Measurements from ENCODE around the gene ZNF664.

The ZNF664 gene

DNA sequence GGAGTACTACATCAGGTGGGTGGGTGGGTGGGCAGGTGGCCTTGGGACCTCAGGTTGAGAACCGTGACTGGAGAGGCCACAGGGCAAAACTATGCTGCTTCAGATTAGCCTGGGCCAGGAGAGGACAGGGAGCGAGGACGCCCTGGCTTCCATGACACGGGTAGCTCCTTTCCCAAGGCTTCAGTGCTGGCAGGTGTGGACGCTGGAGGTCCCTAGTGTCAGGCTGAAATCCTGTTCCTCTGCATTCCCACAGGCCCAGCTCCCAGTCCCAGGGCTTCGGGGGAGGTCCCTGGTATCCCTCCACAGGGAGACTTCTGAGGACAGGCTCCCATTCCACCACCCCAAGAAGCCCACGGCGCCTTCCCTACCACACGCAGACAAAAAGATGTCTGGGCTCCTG, 32.0 kb upstream of the ZNF664 start:
- no peak for DNase-seq (ENCODE audit: low read depth)
- TF ChIP-seq, protein P1, sequence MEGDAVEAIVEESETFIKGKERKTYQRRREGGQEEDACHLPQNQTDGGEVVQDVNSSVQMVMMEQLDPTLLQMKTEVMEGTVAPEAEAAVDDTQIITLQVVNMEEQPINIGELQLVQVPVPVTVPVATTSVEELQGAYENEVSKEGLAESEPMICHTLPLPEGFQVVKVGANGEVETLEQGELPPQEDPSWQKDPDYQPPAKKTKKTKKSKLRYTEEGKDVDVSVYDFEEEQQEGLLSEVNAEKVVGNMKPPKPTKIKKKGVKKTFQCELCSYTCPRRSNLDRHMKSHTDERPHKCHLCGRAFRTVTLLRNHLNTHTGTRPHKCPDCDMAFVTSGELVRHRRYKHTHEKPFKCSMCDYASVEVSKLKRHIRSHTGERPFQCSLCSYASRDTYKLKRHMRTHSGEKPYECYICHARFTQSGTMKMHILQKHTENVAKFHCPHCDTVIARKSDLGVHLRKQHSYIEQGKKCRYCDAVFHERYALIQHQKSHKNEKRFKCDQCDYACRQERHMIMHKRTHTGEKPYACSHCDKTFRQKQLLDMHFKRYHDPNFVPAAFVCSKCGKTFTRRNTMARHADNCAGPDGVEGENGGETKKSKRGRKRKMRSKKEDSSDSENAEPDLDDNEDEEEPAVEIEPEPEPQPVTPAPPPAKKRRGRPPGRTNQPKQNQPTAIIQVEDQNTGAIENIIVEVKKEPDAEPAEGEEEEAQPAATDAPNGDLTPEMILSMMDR (IDR thresholded peaks at IDR 0.05; ENCODE audit: low read depth, low read length, missing control alignments) = no peak

DNA sequence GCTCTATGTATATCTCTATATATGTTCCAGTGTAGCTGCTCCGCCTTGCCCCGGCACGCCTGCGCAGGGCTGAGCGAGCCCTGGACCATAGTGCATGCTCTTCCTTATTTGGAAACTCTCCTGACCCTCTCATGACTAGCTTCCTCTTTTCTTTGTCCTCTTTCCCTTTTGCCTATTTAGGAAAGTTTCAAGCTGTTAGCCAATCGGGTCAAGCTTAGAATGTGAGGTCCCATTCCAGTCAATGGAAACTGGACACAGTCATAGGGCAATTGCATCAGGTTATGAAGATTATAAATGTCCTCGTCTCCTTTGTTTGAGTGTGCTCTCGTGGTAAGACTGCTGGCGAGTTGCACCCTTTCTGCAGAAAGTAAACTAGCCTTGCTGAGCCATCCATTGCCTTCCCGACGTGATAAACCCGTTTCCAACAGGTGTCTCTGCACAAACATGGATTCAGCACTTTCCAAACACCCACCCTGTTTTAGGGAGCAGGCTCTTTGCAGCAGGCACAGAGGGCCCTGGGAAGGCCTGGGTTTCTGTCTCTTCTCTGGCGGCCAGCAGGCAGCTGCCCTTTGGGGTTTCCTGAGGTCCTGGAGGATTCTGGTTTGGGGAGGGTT, 31.3 kb upstream of the ZNF664 start:
- no peak overlapping the region for H3K4me3 ChIP-seq (ENCODE audit: low read depth, low read length)
- no peak for DNase-seq (ENCODE audit: low read depth)
- TF ChIP-seq, protein P1 (IDR thresholded peaks at IDR 0.05; ENCODE audit: low read depth, low read length, missing control alignments) = no peak

More for the DNA sequence above, 32.0 kb upstream of the ZNF664 start:
- no peak overlapping the region for H3K4me3 ChIP-seq (ENCODE audit: low read depth, low read length)

DNA sequence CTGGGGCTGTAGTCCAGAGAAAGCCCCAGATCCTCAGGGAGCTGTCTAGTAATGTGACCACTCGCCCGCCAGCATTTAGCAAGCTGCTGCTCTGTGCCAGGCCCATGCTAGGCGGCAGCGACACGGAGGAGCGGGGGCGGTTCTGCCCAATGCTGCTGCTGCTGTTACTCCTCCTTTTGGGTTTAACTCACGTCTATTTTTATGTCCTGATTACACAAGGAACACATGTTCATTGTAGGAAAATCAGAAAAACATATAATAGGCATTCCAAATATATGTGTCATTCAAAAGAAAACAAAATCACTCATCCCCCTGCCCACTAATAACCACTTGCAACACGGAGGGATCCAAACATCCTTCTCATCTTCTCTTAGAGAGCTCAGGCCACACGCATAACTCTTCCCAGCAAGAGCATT, 30.8 kb upstream of the ZNF664 start:
- TF ChIP-seq, protein P1 (IDR thresholded peaks at IDR 0.05; ENCODE audit: low read depth, low read length, missing control alignments) = no peak
- no peak overlapping the region for H3K4me3 ChIP-seq (ENCODE audit: low read depth, low read length)
- DNase-seq (ENCODE audit: low read depth) = no peak

DNA sequence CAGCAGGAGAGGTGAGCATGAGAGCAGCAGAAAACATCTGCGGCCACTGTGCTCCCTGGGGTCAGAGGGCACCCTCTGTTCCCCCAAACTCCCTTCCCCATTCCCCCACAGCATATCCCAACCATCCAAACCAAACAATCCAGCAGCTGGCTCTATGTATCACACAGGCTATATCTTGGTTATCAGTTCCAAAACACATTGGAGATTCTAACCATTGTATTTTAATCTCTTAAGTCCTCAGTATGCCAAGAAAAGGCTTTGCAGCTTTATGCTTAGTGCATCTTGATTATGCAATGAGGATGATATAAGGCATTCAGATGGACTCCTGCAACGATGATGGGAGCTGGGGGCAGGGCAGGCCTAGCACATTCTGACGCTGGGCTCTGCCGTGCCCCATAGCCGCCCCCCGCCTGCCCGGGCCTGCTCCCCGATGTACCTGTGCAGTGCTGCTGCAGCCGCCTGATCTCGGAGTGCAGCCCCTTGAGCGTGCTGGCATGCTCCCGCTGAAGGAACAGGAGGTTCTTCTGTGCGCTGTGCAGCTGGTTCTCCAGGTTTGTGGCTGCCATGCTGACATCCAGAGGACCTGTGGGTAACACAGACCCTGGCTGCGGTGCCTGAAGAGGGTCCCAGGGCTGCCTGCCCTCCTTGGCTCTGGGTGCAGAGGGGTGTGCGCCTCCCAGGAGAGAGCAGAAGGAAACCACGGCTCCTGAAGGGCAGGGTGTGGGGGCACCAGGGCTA, 29.9 kb upstream of the ZNF664 start:
- DNase-seq (ENCODE audit: low read depth) = no peak
- TF ChIP-seq, protein P1 (IDR thresholded peaks at IDR 0.05; ENCODE audit: low read depth, low read length, missing control alignments) = no peak

DNA sequence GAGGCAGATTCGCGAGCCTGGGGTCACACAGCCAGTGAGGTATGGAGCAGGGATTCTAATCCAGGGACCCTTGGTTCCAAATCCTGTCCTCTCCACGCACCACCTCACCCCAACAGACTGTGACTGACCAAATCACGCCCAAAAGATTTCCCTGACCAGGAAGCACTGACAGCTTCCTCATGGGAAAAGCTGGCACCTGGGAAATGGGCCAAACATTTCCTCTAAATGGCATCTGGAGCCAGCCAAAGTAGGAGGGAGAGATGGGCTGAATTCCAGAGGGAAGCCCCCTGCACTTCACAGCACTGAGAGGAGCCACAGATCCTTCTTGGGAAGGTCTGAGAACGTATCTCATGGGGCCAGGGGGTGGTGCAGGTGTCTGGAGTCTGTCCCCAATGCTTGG, 29.2 kb upstream of the ZNF664 start:
- no peak for DNase-seq (ENCODE audit: low read depth)

More for the DNA sequence above, 29.9 kb upstream of the ZNF664 start:
- H3K4me3 ChIP-seq (ENCODE audit: low read depth, low read length) = no peak overlapping the region

DNA sequence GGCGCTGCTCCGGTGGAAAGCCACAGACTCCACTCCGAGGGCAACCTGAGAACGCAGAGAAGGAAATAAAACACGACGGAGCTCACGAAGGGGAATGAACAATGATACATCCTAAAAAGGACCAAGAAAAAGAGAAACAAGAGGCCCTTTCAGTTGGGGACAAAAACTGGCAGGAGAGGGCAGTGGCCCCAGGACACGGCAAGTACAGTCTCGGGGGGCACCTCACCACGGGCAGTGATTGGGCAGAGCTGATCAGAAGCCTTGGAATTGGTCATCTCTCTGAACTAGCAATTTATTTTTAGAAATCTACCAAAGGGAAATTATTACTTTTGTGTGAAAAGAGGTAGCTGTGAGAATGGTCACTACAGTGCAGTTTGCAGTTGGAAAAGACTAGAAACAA, 28.3 kb upstream of the ZNF664 start:
- DNase-seq (ENCODE audit: low read depth) = no peak
- TF ChIP-seq, protein P1 (IDR thresholded peaks at IDR 0.05; ENCODE audit: low read depth, low read length, missing control alignments) = no peak
- no peak overlapping the region for H3K4me3 ChIP-seq (ENCODE audit: low read depth, low read length)

More for the DNA sequence above, 29.2 kb upstream of the ZNF664 start:
- no peak overlapping the region for H3K4me3 ChIP-seq (ENCODE audit: low read depth, low read length)
- TF ChIP-seq, protein P1 (IDR thresholded peaks at IDR 0.05; ENCODE audit: low read depth, low read length, missing control alignments) = no peak
